Measurements from ENCODE around the gene CELF4. TPM values are rescaled to one million over a fixed set of nuclear protein-coding genes. Genes with fewer than 3 reads are reported as not detected.

CELF4 gene
- polyA plus RNA-seq, 5 donors, result 7.1 to 8.8 (median 8.5) TPM

- DNase-seq, result no peak
These were observed 145.7 kb downstream of the CELF4 start for GRCh38 chr18:37419866-37420265.

GRCh38 chr18:37419315-37419714 is 146.3 kb downstream of the CELF4 start:
- no peak for DNase-seq

GRCh38 chr18:37414816-37415215 is 150.8 kb downstream of the CELF4 start:
- DNase-seq, result no peak

GRCh38 chr18:37412829-37413228 is 152.8 kb downstream of the CELF4 start:
- DNase-seq, result no peak

- no peak for DNase-seq
These were observed 153.3 kb downstream of the CELF4 start for GRCh38 chr18:37412333-37412732.

GRCh38 chr18:37409878-37410277 is 155.7 kb downstream of the CELF4 start:
- DNase-seq, result peak in 1 of 2 donors; percentile 60

- no peak for DNase-seq
These were observed 156.8 kb downstream of the CELF4 start for GRCh38 chr18:37408676-37409265.

GRCh38 chr18:37407571-37407970 is 158.0 kb downstream of the CELF4 start:
- DNase-seq, result no peak

- no peak for DNase-seq
These were observed 159.8 kb downstream of the CELF4 start for GRCh38 chr18:37405772-37406171.

GRCh38 chr18:37405229-37405628 is 160.4 kb downstream of the CELF4 start:
- DNase-seq, result no peak

- no peak for DNase-seq
These were observed 161.8 kb downstream of the CELF4 start for GRCh38 chr18:37403788-37404187.

GRCh38 chr18:37403100-37403781 is 162.4 kb downstream of the CELF4 start:
- peak; percentile 84 to 89 for DNase-seq

- DNase-seq, result no peak
These were observed 162.9 kb downstream of the CELF4 start for GRCh38 chr18:37402735-37403099.

- no peak for DNase-seq
These were observed 164.8 kb downstream of the CELF4 start for GRCh38 chr18:37400802-37401201.

- DNase-seq, result no peak
These were observed 167.2 kb downstream of the CELF4 start for GRCh38 chr18:37398248-37398920.

GRCh38 chr18:37397814-37398213 is 167.8 kb downstream of the CELF4 start:
- DNase-seq, result no peak

GRCh38 chr18:37396971-37397720 is 168.5 kb downstream of the CELF4 start:
- DNase-seq, result peak; percentile 70 to 73

- no peak for DNase-seq
These were observed 170.0 kb downstream of the CELF4 start for GRCh38 chr18:37395631-37396030.

GRCh38 chr18:37395138-37395537 is 170.5 kb downstream of the CELF4 start:
- no peak for DNase-seq

- DNase-seq, result no peak
These were observed 171.0 kb downstream of the CELF4 start for GRCh38 chr18:37394610-37394965.

GRCh38 chr18:37393945-37394609 is 171.5 kb downstream of the CELF4 start:
- DNase-seq, result peak; percentile 90

GRCh38 chr18:37393221-37393827 is 172.3 kb downstream of the CELF4 start:
- no peak for DNase-seq
